ENCODE measurements around the gene SYT4.

DNA sequence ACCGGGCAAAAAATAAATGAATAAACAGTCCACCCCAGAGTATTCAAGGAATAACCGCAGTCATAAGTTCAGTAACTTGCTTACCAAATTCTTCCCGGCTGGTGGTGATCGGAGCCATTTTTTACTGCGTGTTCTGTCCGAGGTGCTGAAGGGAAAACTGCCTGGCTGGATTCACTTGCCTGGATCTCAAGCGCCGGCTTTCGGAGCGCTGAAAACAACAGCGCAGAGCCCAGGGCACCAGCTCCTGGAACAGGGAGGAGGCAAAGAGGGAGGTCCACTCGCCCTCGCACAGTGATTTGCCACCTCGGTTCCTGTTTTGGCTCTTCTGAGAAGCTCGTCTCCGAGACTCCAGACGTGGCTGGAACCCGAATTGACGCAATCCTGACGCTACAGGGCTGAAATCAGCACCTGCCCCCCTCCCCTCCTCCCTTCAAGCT, at the start of gene SYT4:
- TF ChIP-seq, protein P1, sequence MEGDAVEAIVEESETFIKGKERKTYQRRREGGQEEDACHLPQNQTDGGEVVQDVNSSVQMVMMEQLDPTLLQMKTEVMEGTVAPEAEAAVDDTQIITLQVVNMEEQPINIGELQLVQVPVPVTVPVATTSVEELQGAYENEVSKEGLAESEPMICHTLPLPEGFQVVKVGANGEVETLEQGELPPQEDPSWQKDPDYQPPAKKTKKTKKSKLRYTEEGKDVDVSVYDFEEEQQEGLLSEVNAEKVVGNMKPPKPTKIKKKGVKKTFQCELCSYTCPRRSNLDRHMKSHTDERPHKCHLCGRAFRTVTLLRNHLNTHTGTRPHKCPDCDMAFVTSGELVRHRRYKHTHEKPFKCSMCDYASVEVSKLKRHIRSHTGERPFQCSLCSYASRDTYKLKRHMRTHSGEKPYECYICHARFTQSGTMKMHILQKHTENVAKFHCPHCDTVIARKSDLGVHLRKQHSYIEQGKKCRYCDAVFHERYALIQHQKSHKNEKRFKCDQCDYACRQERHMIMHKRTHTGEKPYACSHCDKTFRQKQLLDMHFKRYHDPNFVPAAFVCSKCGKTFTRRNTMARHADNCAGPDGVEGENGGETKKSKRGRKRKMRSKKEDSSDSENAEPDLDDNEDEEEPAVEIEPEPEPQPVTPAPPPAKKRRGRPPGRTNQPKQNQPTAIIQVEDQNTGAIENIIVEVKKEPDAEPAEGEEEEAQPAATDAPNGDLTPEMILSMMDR (IDR thresholded peaks at IDR 0.05): no peak
- peak in 2 of 3 donors; percentile 24 to 44 for TF ChIP-seq POLR2A (IDR thresholded peaks at IDR 0.05)

All from body of pancreas (tissue), 4 donors.